Measurements from ENCODE around the gene SPOUT1.

The SPOUT1 gene

GRCh38 chr9:128771094-128771721, 58.4 kb downstream of the SPOUT1 start:
- DNase-seq = no peak

GRCh38 chr9:128770286-128771030, 59.1 kb downstream of the SPOUT1 start:
- no peak for DNase-seq

Data from fibroblast of upper back skin (primary cell).